GDM1 (cell line): ENCODE data around the gene CDC42EP3.

Experiments used
- DNase-seq: peaks from one replicate; lab custom pipeline; 2025; lab: John Stamatoyannopoulos, UW

CDC42EP3 gene

DNA sequence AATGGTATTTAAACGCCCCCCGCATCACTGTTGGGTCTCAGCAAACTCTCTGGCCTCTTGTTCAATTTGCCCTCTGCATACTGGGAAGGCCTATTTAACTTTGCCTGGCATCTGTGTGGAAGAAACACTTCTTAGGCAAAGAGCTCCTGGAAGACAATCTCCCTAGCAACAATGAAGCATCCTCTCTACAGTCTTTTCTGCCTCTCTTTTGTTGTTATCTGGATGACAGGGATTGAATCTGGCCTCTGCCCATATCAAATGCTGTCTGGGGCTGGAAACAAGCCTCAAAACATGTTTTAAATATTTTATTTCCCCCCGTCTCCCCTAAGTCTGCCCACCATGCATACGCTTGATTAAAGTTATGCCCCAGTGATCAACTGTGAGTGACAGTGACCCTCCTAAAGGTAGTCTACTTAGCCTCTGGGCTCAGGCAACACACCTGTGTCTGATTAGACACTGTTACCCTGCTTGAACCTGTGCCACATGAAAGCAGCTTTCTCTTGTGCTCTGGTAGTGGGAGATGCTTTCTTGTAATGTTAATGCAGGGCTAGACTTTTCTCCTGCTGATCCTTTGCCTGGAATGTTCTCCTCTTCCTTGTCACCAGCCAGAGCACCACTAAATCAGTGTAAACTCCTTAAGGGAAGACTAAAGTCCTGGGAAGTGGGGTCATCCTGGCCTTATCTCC, 34.9 kb downstream of the CDC42EP3 start:
- no peak for DNase-seq

GRCh38 chr2:37635504-37636380, 35.7 kb downstream of the CDC42EP3 start:
- DNase-seq: peak; percentile 84

- DNase-seq: no peak
Observed at GRCh38 chr2:37634914-37635503, 36.4 kb downstream of the CDC42EP3 start.

DNA sequence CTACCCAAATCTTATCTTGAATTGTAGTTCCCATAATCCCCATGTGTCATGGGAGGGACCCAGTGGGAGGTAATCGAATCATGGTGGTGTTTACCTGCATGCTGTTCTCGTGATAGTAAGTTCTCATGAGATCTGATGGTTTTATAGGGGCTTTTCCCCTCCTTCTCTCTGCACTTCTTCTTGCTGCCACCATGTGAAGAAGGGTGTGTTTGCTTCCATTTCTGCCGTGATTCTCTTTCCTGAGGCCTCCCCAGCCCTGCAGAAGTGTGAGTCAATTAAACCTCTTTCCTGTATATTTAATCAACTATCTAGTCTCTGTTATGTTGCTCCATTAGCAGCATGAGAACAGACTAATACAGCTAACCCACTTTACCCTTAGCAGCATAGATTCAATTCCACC, 37.6 kb downstream of the CDC42EP3 start:
- DNase-seq: no peak

GRCh38 chr2:37633234-37633633, 38.2 kb downstream of the CDC42EP3 start:
- no peak for DNase-seq

- no peak for DNase-seq
Observed at GRCh38 chr2:37632310-37632709, 39.1 kb downstream of the CDC42EP3 start.

DNA sequence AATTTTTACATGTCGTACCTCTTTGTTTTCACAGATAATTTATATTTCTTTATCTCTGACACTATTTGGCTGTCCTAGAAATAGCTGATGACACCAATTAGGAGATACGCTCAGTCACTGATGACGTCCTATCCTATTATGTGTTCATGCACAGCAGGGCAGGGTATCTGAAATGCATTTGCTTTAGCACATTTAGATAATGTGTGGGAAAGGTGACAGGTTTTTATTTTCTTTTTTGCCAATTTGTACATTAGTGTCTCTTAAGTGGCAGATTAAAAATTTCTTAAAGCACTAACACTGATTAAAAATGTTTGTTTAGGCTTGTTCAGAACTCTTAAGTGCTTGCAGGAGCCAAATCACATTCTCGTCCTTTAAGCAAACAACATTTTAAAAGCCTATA, 39.7 kb downstream of the CDC42EP3 start:
- no peak for DNase-seq

DNA sequence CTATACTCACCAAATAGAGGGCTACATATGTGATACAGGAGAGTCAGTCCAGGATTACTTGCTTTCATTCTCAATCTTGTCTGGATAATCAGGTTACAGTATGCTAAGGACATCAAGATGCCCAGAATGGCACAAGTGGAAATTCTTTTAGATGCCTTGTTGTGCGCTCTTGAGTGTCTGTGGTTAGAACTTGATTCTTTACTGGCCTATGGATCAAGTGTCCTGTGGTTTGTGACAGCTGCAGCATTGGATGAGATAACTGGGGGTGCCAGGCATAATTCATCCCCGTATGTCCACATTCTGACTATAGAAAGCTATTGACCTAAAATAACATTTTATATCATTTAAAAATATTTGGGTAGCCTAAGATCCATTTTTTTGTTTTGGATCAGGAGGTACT, 40.1 kb downstream of the CDC42EP3 start:
- no peak for DNase-seq

DNA sequence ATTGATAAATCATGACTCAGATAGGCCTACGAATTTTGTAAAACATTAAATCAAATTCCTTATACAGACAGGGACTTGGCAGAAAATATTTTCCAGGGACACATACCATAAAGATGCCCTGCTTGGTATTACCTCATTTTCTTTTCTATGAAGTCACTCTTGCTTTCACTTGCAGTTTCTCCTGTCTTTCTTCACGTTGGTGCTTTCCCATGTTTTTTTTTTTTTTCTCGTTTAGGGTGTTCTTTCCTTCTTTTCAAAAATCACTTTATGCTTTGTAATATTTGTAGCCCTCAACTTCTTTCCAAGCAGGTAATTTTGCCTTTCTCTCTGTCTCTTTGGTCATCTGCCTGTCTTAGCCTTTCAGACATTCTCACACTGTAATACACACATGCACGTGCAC, 40.7 kb downstream of the CDC42EP3 start:
- no peak for DNase-seq

DNA sequence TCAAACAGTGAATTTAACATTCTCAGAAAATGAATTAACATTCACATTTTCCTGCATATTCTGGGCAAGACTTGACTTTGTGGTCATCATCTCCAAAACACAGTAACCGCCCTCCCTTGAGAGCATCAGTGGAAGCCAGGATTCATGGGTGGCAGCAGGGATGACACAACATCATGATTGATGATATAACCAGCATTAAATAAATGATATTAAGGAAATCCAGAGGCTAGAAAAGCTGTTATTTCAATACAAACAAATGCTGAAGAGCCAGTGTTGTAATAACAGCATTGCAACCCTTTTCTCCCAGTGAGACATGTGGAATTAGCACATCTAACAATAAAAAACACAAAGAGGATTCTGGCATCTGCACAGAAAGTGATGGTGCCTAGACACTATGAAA, 41.1 kb downstream of the CDC42EP3 start:
- DNase-seq: no peak

GRCh38 chr2:37629529-37629928, 41.9 kb downstream of the CDC42EP3 start:
- no peak for DNase-seq

- no peak for DNase-seq
Observed at GRCh38 chr2:37627710-37628109, 43.7 kb downstream of the CDC42EP3 start.

GRCh38 chr2:37625796-37626571, 45.5 kb downstream of the CDC42EP3 start:
- DNase-seq: peak; percentile 53

GRCh38 chr2:37625156-37625555, 46.3 kb downstream of the CDC42EP3 start:
- no peak for DNase-seq

GRCh38 chr2:37623971-37624900, 47.2 kb downstream of the CDC42EP3 start:
- DNase-seq: no peak

- no peak for DNase-seq
Observed at GRCh38 chr2:37623406-37623805, 48.0 kb downstream of the CDC42EP3 start.

- no peak for DNase-seq
Observed at GRCh38 chr2:37622450-37623100, 48.9 kb downstream of the CDC42EP3 start.

DNA sequence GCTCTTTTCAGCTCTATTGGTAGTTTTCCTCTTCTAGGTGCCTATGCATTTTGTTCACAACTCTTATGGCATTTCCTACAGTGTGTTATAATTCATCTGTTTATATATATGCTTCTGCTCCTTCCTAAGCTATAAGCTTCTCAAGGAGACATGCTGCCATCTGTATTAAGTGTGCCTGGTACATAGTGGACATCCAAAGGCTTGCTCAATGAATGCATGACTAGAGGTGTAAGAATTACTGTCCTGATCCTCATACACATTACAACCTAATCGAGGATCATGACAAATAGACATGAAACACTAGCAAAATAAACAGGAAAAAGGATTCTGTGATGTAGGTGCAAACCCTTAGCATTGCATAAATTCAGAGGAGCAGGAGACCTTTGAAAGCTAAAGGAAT, 50.2 kb downstream of the CDC42EP3 start:
- no peak for DNase-seq

- DNase-seq: no peak
Observed at GRCh38 chr2:37619959-37620300, 51.5 kb downstream of the CDC42EP3 start.

DNA sequence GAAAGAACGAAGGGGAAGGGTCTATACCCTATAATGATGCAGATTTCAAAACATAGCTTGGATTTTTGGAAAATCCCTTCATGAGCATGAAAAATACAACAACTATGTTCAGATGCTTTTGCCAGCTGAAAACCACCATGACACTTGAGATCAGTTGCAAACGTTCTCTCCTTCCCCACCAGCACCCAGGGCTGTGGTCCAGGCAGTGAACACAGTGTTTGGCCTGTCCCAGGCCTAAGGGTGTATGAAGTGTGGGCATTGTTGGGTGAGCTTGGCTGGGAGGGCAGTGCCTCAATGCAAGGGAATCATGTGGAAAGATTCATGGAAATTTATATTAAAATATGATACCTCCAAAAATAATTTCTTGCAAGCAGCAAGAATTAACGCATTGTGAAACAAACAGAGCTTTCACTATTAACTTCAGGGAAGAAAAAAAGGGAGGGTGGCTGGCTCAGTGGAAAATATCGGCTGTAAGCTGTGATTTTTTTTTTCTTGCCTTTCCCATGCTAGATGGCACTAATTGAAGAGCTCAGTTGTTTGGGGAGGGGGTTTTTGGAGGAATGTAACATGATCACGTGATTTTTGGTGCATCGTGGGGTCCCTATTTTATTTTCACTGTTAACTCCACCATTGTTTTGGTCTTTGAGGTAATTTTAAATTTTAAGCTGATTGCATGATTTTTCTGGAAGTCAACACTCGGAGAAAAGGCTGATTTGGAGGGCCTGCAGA, 52.0 kb downstream of the CDC42EP3 start:
- DNase-seq: no peak
